CMK (cell line): Measurements from ENCODE around the gene SEMA3B.
"Not testable (repeated sequence)": the region's sequence is repeated elsewhere in the genome, so short reads cannot be mapped to it uniquely, and the experiment has no call there.

Experiments used
- DNase-seq: peaks from one replicate; pipeline ENCODE4 v3.0.0-alpha.2; 2010; ENCODE audit warnings: low read depth

SEMA3B gene

GRCh38 chr3:50258979-50259378, 10.0 kb upstream of the SEMA3B start:
- no peak for DNase-seq

GRCh38 chr3:50259432-50260026, 9.4 kb upstream of the SEMA3B start:
- no peak for DNase-seq

- DNase-seq = peak; percentile 78
Measured at GRCh38 chr3:50260027-50260941, 8.7 kb upstream of the SEMA3B start.

GRCh38 chr3:50260942-50261441, 8.0 kb upstream of the SEMA3B start:
- DNase-seq = no peak

- DNase-seq = no peak
Measured at GRCh38 chr3:50261505-50261904, 7.4 kb upstream of the SEMA3B start.

- not testable (repeated sequence) for DNase-seq
Measured at GRCh38 chr3:50262200-50262599, 6.7 kb upstream of the SEMA3B start.

- no peak for DNase-seq
Measured at GRCh38 chr3:50262778-50263177, 6.2 kb upstream of the SEMA3B start.

GRCh38 chr3:50263478-50264382, 5.2 kb upstream of the SEMA3B start:
- DNase-seq = no peak

- DNase-seq = no peak
Measured at GRCh38 chr3:50264383-50264963, 4.5 kb upstream of the SEMA3B start.

- no peak for DNase-seq
Measured at GRCh38 chr3:50264964-50265485, 3.9 kb upstream of the SEMA3B start.

- DNase-seq = no peak
Measured at GRCh38 chr3:50265571-50265970, 3.4 kb upstream of the SEMA3B start.

GRCh38 chr3:50266017-50266416, 2.9 kb upstream of the SEMA3B start:
- no peak for DNase-seq

- no peak for DNase-seq
Measured at GRCh38 chr3:50266836-50267235, 2.1 kb upstream of the SEMA3B start.

- no peak for DNase-seq
Measured at GRCh38 chr3:50267280-50267913, 1.6 kb upstream of the SEMA3B start.

GRCh38 chr3:50268276-50268675, 671 bp upstream of the SEMA3B start:
- no peak for DNase-seq

- no peak for DNase-seq
Measured at GRCh38 chr3:50269460-50269859, 513 bp downstream of the SEMA3B start.

GRCh38 chr3:50269977-50270413, 1.0 kb downstream of the SEMA3B start:
- DNase-seq = no peak

- DNase-seq = no peak
Measured at GRCh38 chr3:50270422-50271224, 1.7 kb downstream of the SEMA3B start.

GRCh38 chr3:50271314-50271936, 2.5 kb downstream of the SEMA3B start:
- no peak for DNase-seq

GRCh38 chr3:50272538-50272910, 3.6 kb downstream of the SEMA3B start:
- not testable (repeated sequence) for DNase-seq
